Mesenchymal stem cell (in vitro differentiated cells and primary cell): ENCODE measurements around the gene TMPRSS2.

ENCODE experiments used
- DNase-seq: peaks from one replicate; pipeline ENCODE4 v3.0.0-alpha.2; 2013
- H2AFZ ChIP-seq: one replicate; pipeline ENCODE4 v1.6.1; 2013; ENCODE audit warnings: low read depth, mild to moderate bottlenecking, control low read depth, inconsistent platforms, low read length, moderate library complexity
- H2AK5ac ChIP-seq: 2 replicates; pipeline ENCODE4 v1.6.1; 2013; ENCODE audit warnings: low read length, moderate library complexity, mild to moderate bottlenecking, inconsistent platforms; ENCODE audit not compliant: severe bottlenecking
- H2BK120ac ChIP-seq: one replicate; pipeline ENCODE4 v1.6.1; 2013; ENCODE audit warnings: low read depth, mild to moderate bottlenecking, inconsistent platforms, low read length, moderate library complexity
- H2BK12ac ChIP-seq, 2 experiments: one replicate each; pipeline ENCODE4 v1.6.1; 2013; ENCODE audit warnings: inconsistent platforms in 2 of 2, low read length in 2 of 2, mild to moderate bottlenecking in 2 of 2, moderate library complexity in 2 of 2, control low read depth in 1 of 2
- H2BK15ac ChIP-seq: one replicate; pipeline ENCODE4 v1.6.1; 2013; ENCODE audit warnings: mild to moderate bottlenecking, low read depth, inconsistent platforms; ENCODE audit not compliant: poor library complexity, severe bottlenecking
- H2BK5ac ChIP-seq: 2 replicates; pipeline ENCODE4 v1.6.1; 2013; ENCODE audit warnings: low read depth, mild to moderate bottlenecking, low read length, control low read depth, inconsistent platforms; ENCODE audit not compliant: poor library complexity, severe bottlenecking
- H3K14ac ChIP-seq, 2 experiments: one replicate each; pipeline ENCODE4 v1.6.1; 2013; ENCODE audit warnings: inconsistent platforms in 2 of 2, low read length in 2 of 2, control low read depth in 1 of 2, mild to moderate bottlenecking in 1 of 2, moderate library complexity in 1 of 2
- H3K18ac ChIP-seq, 2 experiments: one replicate each; pipeline ENCODE4 v1.6.1; 2013; ENCODE audit warnings: inconsistent platforms in 2 of 2, low read length in 2 of 2, control low read depth in 1 of 2, low read depth in 1 of 2, mild to moderate bottlenecking in 1 of 2
- H3K23ac ChIP-seq, 2 experiments: one replicate each; pipeline ENCODE4 v1.6.1; 2013; ENCODE audit warnings: inconsistent platforms in 2 of 2, low read length in 2 of 2, mild to moderate bottlenecking in 2 of 2, moderate library complexity in 2 of 2, control low read depth in 1 of 2
- H3K27ac ChIP-seq: 2 replicates; pipeline ENCODE4 v1.5.1; 2013; ENCODE audit warnings: mild to moderate bottlenecking, moderate library complexity, low read length, control low read depth, inconsistent platforms; ENCODE audit not compliant: poor library complexity, severe bottlenecking
- H3K27me3 ChIP-seq, 2 experiments: 2 replicates each; pipeline versions ENCODE4 v1.6.1 to v1.7.0; 2013; ENCODE audit warnings: low read length in 2 of 2, mild to moderate bottlenecking in 2 of 2, moderate library complexity in 2 of 2, control low read depth in 1 of 2, inconsistent platforms in 1 of 2; ENCODE audit not compliant: control insufficient read depth in 1 of 2, insufficient read depth in 1 of 2
- H3K36me3 ChIP-seq, 2 experiments: 2 replicates each; pipeline versions ENCODE4 v1.6.1 to v1.7.0; 2013; ENCODE audit warnings: low read length in 2 of 2, control low read depth in 1 of 2, inconsistent platforms in 1 of 2, low read depth in 1 of 2, mild to moderate bottlenecking in 1 of 2; ENCODE audit not compliant: insufficient read depth in 2 of 2, control insufficient read depth in 1 of 2
- H3K4ac ChIP-seq, 2 experiments: one replicate each; pipeline ENCODE4 v1.6.1; 2013; ENCODE audit warnings: inconsistent platforms in 2 of 2, low read length in 2 of 2, mild to moderate bottlenecking in 2 of 2, moderate library complexity in 2 of 2, control low read depth in 1 of 2, low read depth in 1 of 2
- H3K4me1 ChIP-seq: 2 replicates; pipeline ENCODE4 v1.6.1; 2013; ENCODE audit warnings: low read depth, low read length, control low read depth; ENCODE audit not compliant: control insufficient read depth, insufficient read depth
- H3K4me2 ChIP-seq: 2 replicates; pipeline ENCODE4 v1.6.1; 2013; ENCODE audit warnings: low read length, mild to moderate bottlenecking, inconsistent platforms; ENCODE audit not compliant: poor library complexity, severe bottlenecking
- H3K4me3 ChIP-seq, 2 experiments: 2 replicates each; pipeline versions ENCODE4 v1.5.1 to v1.7.0; 2013; ENCODE audit warnings: low read length in 2 of 2, mild to moderate bottlenecking in 2 of 2, control low read depth in 1 of 2, low read depth in 1 of 2; ENCODE audit not compliant: insufficient read depth in 1 of 2
- H3K79me1 ChIP-seq: replicated peaks from 2 replicates; pipeline ENCODE4 v1.6.1; 2013; ENCODE audit warnings: mild to moderate bottlenecking, control low read depth, low read length, inconsistent platforms; ENCODE audit not compliant: poor library complexity, severe bottlenecking
- H3K9ac ChIP-seq: 2 replicates; pipeline ENCODE4 v1.7.0; 2013; ENCODE audit warnings: mild to moderate bottlenecking, low read length, moderate library complexity
- H3K9me3 ChIP-seq: 2 replicates; pipeline ENCODE4 v1.7.0; 2013; ENCODE audit warnings: mild to moderate bottlenecking, low read length; ENCODE audit not compliant: control insufficient read depth
- H4K8ac ChIP-seq: one replicate; pipeline ENCODE4 v1.6.1; 2013; ENCODE audit warnings: inconsistent platforms, mild to moderate bottlenecking, low read length, moderate library complexity
- H4K91ac ChIP-seq: one replicate; pipeline ENCODE4 v1.6.1; 2013; ENCODE audit warnings: mild to moderate bottlenecking, low read length, inconsistent platforms
- WGBS: methylation state at CpG from one replicate; pipeline ENCODE4 v1.1.7; 2013; ENCODE audit warnings: mixed read lengths; 5-methylcytosine and 5-hydroxymethylcytosine counted together

The TMPRSS2 gene

GRCh38 chr21:41506005-41506594 lies 1.9 kb downstream of the TMPRSS2 start:
- Histone ChIP-seq H2BK12ac (no peak overlapping the region), H2BK15ac (no peak overlapping the region), H3K18ac (no peak overlapping the region), H3K4ac (no peak overlapping the region), H2AK5ac (no peak overlapping the region), H3K14ac (no peak overlapping the region), H3K4me3 (no peak overlapping the region), H3K4me1 (peaks cover 19% of the 10 kb centered on the region), H3K9ac (no peak overlapping the region), H2BK5ac (no peak overlapping the region), H4K8ac (no peak overlapping the region), H3K36me3 (no peaks in the 10 kb centered on the region), H3K9me3 (no peaks in the 10 kb centered on the region), H3K4me2 (no peak overlapping the region), H2BK120ac (no peak overlapping the region), H2AFZ (no peak overlapping the region), H3K27me3 (peaks cover 69 to 83% of the 10 kb centered on the region in 2 experiments), H3K27ac (no peak overlapping the region), H3K23ac (no peak overlapping the region), H4K91ac (no peak overlapping the region), H3K79me1 (no peaks in the 10 kb centered on the region)
- 68% methylated on average over 7 of the region's 7 CpGs for WGBS
- no peak for DNase-seq

GRCh38 chr21:41504030-41504429 lies 3.9 kb downstream of the TMPRSS2 start:
- H2AK5ac ChIP-seq, result no peak overlapping the region
- 61% methylated on average over 5 of the region's 5 CpGs for WGBS

GRCh38 chr21:41503331-41503730 lies 4.6 kb downstream of the TMPRSS2 start:
- no peak overlapping the region for H4K8ac ChIP-seq
- H3K4me3 ChIP-seq, result no peak overlapping the region
- H3K79me1 ChIP-seq, result no peaks in the 10 kb centered on the region
- no peak overlapping the region for H2AK5ac ChIP-seq
- no peak for DNase-seq
- no peak overlapping the region for H3K27ac ChIP-seq
- H3K36me3 ChIP-seq, result no peaks in the 10 kb centered on the region
- no peak overlapping the region for H3K23ac ChIP-seq
- H3K9me3 ChIP-seq, result no peaks in the 10 kb centered on the region
- H3K4me2 ChIP-seq, result no peak overlapping the region
- no peak overlapping the region for H4K91ac ChIP-seq
- H3K9ac ChIP-seq, result no peak overlapping the region
- no peak overlapping the region for H2BK5ac ChIP-seq
- no peak overlapping the region for H2BK12ac ChIP-seq
- H3K4me1 ChIP-seq, result peaks cover 18% of the 10 kb centered on the region
- peaks cover 64 to 86% of the 10 kb centered on the region in 2 experiments for H3K27me3 ChIP-seq
- H3K18ac ChIP-seq, result no peak overlapping the region
- no peak overlapping the region for H3K14ac ChIP-seq
- no peak overlapping the region for H2BK120ac ChIP-seq
- H3K4ac ChIP-seq, result no peak overlapping the region
- 74% methylated on average over 4 of the region's 4 CpGs for WGBS
- no peak overlapping the region for H2BK15ac ChIP-seq
- H2AFZ ChIP-seq, result no peak overlapping the region

More at GRCh38 chr21:41504030-41504429, 3.9 kb downstream of the TMPRSS2 start:
- Histone ChIP-seq H2BK15ac (no peak overlapping the region), H3K9ac (no peak overlapping the region), H2BK120ac (no peak overlapping the region), H3K4me3 (no peak overlapping the region), H3K18ac (no peak overlapping the region), H2BK12ac (no peak overlapping the region), H3K27me3 (peaks cover 65 to 86% of the 10 kb centered on the region in 2 experiments), H4K8ac (no peak overlapping the region), H2AFZ (no peak overlapping the region), H2BK5ac (no peak overlapping the region), H3K9me3 (no peaks in the 10 kb centered on the region), H3K27ac (no peak overlapping the region), H4K91ac (no peak overlapping the region), H3K4ac (no peak overlapping the region), H3K36me3 (no peaks in the 10 kb centered on the region), H3K14ac (no peak overlapping the region), H3K23ac (no peak overlapping the region), H3K79me1 (no peaks in the 10 kb centered on the region), H3K4me2 (no peak overlapping the region), H3K4me1 (peaks cover 19% of the 10 kb centered on the region)
- DNase-seq, result no peak

GRCh38 chr21:41501919-41502318 lies 6.0 kb downstream of the TMPRSS2 start:
- no peak overlapping the region for H3K14ac ChIP-seq
- peaks cover 59 to 87% of the 10 kb centered on the region in 2 experiments for H3K27me3 ChIP-seq
- no peak overlapping the region for H2BK12ac ChIP-seq
- no peak overlapping the region for H4K91ac ChIP-seq
- H3K23ac ChIP-seq, result no peak overlapping the region
- no peak overlapping the region for H3K27ac ChIP-seq
- no peak overlapping the region for H2AK5ac ChIP-seq
- 72% methylated on average over 7 of the region's 7 CpGs for WGBS
- no peak overlapping the region for H3K18ac ChIP-seq
- H2BK120ac ChIP-seq, result no peak overlapping the region
- no peaks in the 10 kb centered on the region for H3K79me1 ChIP-seq
- no peaks in the 10 kb centered on the region for H3K9me3 ChIP-seq
- H2BK5ac ChIP-seq, result no peak overlapping the region
- no peak overlapping the region for H3K4ac ChIP-seq
- H3K4me1 ChIP-seq, result peaks cover 3% of the 10 kb centered on the region
- no peak overlapping the region for H3K4me2 ChIP-seq
- no peak overlapping the region for H4K8ac ChIP-seq
- no peak for DNase-seq
- H3K4me3 ChIP-seq, result no peak overlapping the region
- H3K36me3 ChIP-seq, result no peaks in the 10 kb centered on the region
- H2AFZ ChIP-seq, result no peak overlapping the region
- no peak overlapping the region for H2BK15ac ChIP-seq
- no peak overlapping the region for H3K9ac ChIP-seq
